ENCODE data around the gene DGKQ. TPM values are rescaled to one million over a fixed set of nuclear protein-coding genes. Genes with fewer than 3 reads are reported as not detected.
"Not testable (repeated sequence)": the region's sequence is repeated elsewhere in the genome, so short reads cannot be mapped to it uniquely, and the experiment has no call there.

Gene DGKQ
- total RNA-seq, 1 experiment from 2014 or later: 14.2 TPM

GRCh38 chr4:925171-925570, 48.2 kb downstream of the DGKQ start:
- ATAC-seq: no peak
- ChIA-PET POLR2A (ENCODE audit: unreplicated experiment) (no interaction called here), CTCF (no interaction called here)
- Histone ChIP-seq H3K9me3 (ENCODE audit: low read length) (no peaks in the 10 kb centered on the region), H2AFZ (ENCODE audit: low read length) (no peak overlapping the region), H3F3A (ENCODE audit: low read length, unreplicated experiment) (no peaks in the 10 kb centered on the region), H3K27ac (ENCODE audit: low read length) (no peak overlapping the region), H3K79me2 (ENCODE audit: low read length) (peaks cover 87% of the 10 kb centered on the region), H3K36me3 (ENCODE audit: low read depth, low read length) (no peaks in the 10 kb centered on the region), H3K9me2 (replicated peaks; ENCODE audit: low read length) (no peaks in the 10 kb centered on the region), H3K9ac (ENCODE audit: low read length) (no peak overlapping the region), H4K20me1 (ENCODE audit: low read length) (peaks cover 15% of the 10 kb centered on the region), H3K27me3 (ENCODE audit: low read length) (no peaks in the 10 kb centered on the region), H3K4me1 (ENCODE audit: insufficient read depth, low read length) (peaks cover 9% of the 10 kb centered on the region), H3K4me2 (ENCODE audit: low read length) (no peak overlapping the region), H3K4me3 (ENCODE audit: low read length) (no peak overlapping the region)
- intact Hi-C loops (cut with micrococcal nuclease): no loop called here
- no TSS peak for BruUV-seq (replicated peaks)
- TF ChIP-seq EZH2 (IDR thresholded peaks at IDR 0.05; ENCODE audit: low read length, unreplicated experiment): no peak
- TF ChIP-seq EZH2phosphoT487 (IDR thresholded peaks at IDR 0.05; ENCODE audit: borderline replicate concordance, low read length): no peak
- no peak for TF ChIP-seq CTCF (conservative IDR thresholded peaks at IDR 0.05; ENCODE audit: low read depth, low read length)
- DNase-seq: no peak

GRCh38 chr4:924107-925096, 49.0 kb downstream of the DGKQ start:
- Histone ChIP-seq H3K27ac (ENCODE audit: low read length) (no peak overlapping the region), H3K9me3 (ENCODE audit: low read length) (no peaks in the 10 kb centered on the region), H3K79me2 (ENCODE audit: low read length) (peaks cover 87% of the 10 kb centered on the region), H3K9ac (ENCODE audit: low read length) (no peak overlapping the region), H3K4me2 (ENCODE audit: low read length) (no peak overlapping the region), H4K20me1 (ENCODE audit: low read length) (peaks cover 7% of the 10 kb centered on the region), H2AFZ (ENCODE audit: low read length) (no peak overlapping the region), H3K4me1 (ENCODE audit: insufficient read depth, low read length) (peaks cover 1% of the 10 kb centered on the region; the same call in 1 of the 2 replicates), H3K9me2 (replicated peaks; ENCODE audit: low read length) (no peaks in the 10 kb centered on the region), H3F3A (ENCODE audit: low read length, unreplicated experiment) (no peaks in the 10 kb centered on the region), H3K4me3 (ENCODE audit: low read length) (no peak overlapping the region), H3K27me3 (ENCODE audit: low read length) (no peaks in the 10 kb centered on the region), H3K36me3 (ENCODE audit: low read depth, low read length) (no peaks in the 10 kb centered on the region)
- CTCF ChIA-PET: no interaction called here
- DNase-seq: no peak
- TF ChIP-seq CTCF (conservative IDR thresholded peaks at IDR 0.05; ENCODE audit: low read depth, low read length) (no peak), EZH2phosphoT487 (IDR thresholded peaks at IDR 0.05; ENCODE audit: borderline replicate concordance, low read length) (no peak), EZH2 (IDR thresholded peaks at IDR 0.05; ENCODE audit: low read length, unreplicated experiment) (no peak)
- no peak for ATAC-seq
- POLR2A ChIA-PET (ENCODE audit: unreplicated experiment): no interaction called here
- intact Hi-C loops (cut with micrococcal nuclease): no loop called here
- BruUV-seq (replicated peaks): no TSS peak

- Histone ChIP-seq H3K9ac (ENCODE audit: low read length) (no peak overlapping the region), H3K4me3 (ENCODE audit: low read length) (no peak overlapping the region), H3K79me2 (ENCODE audit: low read length) (peaks cover 95% of the 10 kb centered on the region), H2AFZ (ENCODE audit: low read length) (no peak overlapping the region), H3K27me3 (ENCODE audit: low read length) (no peaks in the 10 kb centered on the region), H3K36me3 (ENCODE audit: low read depth, low read length) (no peaks in the 10 kb centered on the region), H3K9me2 (replicated peaks; ENCODE audit: low read length) (no peaks in the 10 kb centered on the region), H3K27ac (ENCODE audit: low read length) (no peak overlapping the region), H3K9me3 (ENCODE audit: low read length) (no peaks in the 10 kb centered on the region), H4K20me1 (ENCODE audit: low read length) (peaks cover 13% of the 10 kb centered on the region; the same call in 1 of the 2 replicates), H3K4me2 (ENCODE audit: low read length) (no peak overlapping the region), H3F3A (ENCODE audit: low read length, unreplicated experiment) (no peaks in the 10 kb centered on the region), H3K4me1 (ENCODE audit: insufficient read depth, low read length) (no peaks in the 10 kb centered on the region)
- intact Hi-C loops (cut with micrococcal nuclease): no loop called here
- ChIA-PET CTCF (no interaction called here), POLR2A (ENCODE audit: unreplicated experiment) (no interaction called here)
- TF ChIP-seq CTCF (conservative IDR thresholded peaks at IDR 0.05; ENCODE audit: low read depth, low read length): no peak
- no peak for TF ChIP-seq EZH2phosphoT487 (IDR thresholded peaks at IDR 0.05; ENCODE audit: borderline replicate concordance, low read length)
- no peak for TF ChIP-seq EZH2 (IDR thresholded peaks at IDR 0.05; ENCODE audit: low read length, unreplicated experiment)
- BruUV-seq (replicated peaks): no TSS peak
- DNase-seq (no peak), ATAC-seq (no peak)
Measured at GRCh38 chr4:921830-922331, 51.5 kb downstream of the DGKQ start.

GRCh38 chr4:919004-919680, 54.2 kb downstream of the DGKQ start:
- H3K27ac ChIP-seq (ENCODE audit: low read length); H3K4me3 ChIP-seq (ENCODE audit: low read length); ATAC-seq; BruUV-seq (replicated peaks); intact Hi-C loops (cut with micrococcal nuclease); H3F3A ChIP-seq (ENCODE audit: low read length, unreplicated experiment); H3K9ac ChIP-seq (ENCODE audit: low read length); H3K4me2 ChIP-seq (ENCODE audit: low read length); H3K9me3 ChIP-seq (ENCODE audit: low read length); CTCF ChIA-PET; H3K27me3 ChIP-seq (ENCODE audit: low read length); H2AFZ ChIP-seq (ENCODE audit: low read length); POLR2A ChIA-PET (ENCODE audit: unreplicated experiment); DNase-seq; H3K9me2 ChIP-seq (replicated peaks; ENCODE audit: low read length); H3K4me1 ChIP-seq (ENCODE audit: insufficient read depth, low read length); H3K36me3 ChIP-seq (ENCODE audit: low read depth, low read length): not testable (repeated sequence)
- peaks cover 95% of the 10 kb centered on the region for H3K79me2 ChIP-seq (ENCODE audit: low read length)
- peaks cover 13% of the 10 kb centered on the region; the same call in 1 of the 2 replicates for H4K20me1 ChIP-seq (ENCODE audit: low read length)

Data from PC-3 (cell line).